TTC549 (cell line): ENCODE measurements around the gene CREB3L4.
"Not testable (repeated sequence)": the region's sequence is repeated elsewhere in the genome, so short reads cannot be mapped to it uniquely, and the experiment has no call there.

Experiments used
- FAIRE-seq: peaks from 2 replicates; lab custom pipeline; 2012; peaks lifted over from hg19 to GRCh38; lab: Jason Lieb, UNC

CREB3L4 gene

DNA sequence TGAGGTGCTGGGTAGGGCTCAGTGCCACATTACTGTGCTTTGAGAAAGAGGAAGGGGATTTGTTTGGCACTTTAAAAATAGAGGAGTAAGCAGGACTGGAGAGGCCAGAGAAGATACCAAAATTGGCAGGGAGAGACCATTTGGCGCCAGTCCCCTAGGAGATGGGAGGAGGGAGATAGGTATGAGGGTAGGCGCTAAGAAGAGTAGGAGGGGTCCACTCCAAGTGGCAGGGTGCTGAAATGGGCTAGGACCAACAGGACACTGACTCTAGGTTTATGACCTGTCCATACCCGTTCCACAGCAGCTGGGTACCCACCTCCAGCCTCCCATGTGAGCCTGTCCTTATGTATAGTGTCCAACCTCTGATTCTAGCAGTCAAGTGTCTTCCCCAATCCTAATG is 8.2 kb upstream of the CREB3L4 start:
- no peak for FAIRE-seq

DNA sequence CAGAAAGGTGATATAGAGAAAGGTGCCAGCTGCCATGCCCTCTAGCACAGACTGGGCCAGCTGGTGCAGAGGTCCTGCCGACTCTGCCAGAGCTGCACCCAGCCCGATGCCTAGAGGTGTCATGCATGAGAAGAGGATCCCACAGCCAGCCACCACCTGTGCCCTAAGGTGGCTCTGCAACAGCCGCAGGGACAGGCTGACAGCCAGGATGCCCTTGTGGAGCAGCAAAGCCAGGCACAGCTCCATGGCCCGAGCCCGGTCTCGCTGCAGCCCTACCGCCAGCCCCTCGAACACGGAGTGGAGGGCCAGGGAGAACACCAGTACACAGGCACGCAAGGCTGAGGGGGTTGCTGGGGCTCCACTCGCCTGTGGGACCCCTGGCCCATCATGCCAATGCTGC is 7.5 kb upstream of the CREB3L4 start:
- no peak for FAIRE-seq

DNA sequence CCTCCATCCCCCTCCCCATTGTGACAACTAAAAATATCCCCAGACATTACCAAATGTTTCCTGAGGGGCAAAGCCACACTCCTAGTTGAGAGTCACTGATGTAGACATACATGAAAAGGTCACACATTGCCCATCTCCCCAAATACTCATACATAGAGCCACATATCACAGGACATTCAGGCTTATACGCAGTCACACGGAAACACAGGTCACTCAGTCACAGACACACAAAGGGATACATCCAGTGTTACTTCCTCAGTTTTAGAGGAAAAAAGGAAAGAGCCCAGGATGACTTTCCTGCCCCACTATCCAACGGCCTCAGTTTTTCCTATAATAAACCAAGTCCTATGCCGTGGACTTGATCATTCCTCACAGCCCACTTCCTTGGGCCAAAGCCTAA is 6.3 kb upstream of the CREB3L4 start:
- FAIRE-seq, result no peak

- FAIRE-seq, result no peak
Measured at GRCh38 chr1:153962088-153963029, 5.3 kb upstream of the CREB3L4 start.

DNA sequence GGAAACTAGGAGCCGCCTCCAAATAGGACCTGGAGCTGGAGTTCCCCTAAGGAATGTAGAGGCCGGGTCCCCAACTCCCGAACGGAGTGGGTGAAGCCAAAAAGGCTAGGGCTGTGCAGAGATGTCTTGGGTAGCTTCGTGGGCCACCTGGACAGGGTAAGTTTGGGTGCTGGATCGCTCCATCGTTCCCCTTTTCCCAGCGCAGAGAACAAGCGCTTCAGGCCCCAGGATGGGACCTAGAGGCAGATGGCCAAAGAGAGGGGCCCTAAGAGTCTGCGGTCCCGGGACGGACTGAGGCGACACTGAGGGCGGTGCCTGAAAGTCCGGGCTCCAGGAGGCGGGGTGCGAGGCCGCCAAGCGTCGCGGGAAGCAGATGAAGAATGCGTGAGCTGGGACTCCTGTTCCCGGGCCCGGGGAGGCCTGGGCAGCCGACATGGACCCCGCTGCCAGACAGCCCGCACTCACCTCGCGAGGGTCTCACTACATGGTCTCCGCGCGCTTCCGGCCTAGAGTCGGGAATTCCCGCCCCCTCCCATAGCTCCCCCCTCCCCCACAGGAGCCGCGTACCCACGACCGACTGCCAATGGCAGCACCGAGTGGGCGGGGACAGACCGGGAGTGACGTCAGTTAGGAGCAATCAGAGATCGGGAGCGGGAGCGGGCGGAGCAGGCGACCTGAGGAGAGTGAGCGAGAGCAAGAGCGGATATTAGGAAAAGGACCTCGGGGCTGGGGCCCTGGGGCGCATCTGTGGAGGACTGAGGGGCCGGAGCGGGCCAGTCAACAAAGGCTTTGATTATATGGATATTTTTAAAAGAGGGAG is 4.5 kb upstream of the CREB3L4 start, which contains the start of gene SLC39A1:
Gene SLC39A1 (minus strand): TSS at position 508 of the 820 bp plus-strand sequence. CDS start 822 bp downstream, outside the sequence.
- FAIRE-seq, result peak; percentile 86

- no peak for FAIRE-seq
Measured at GRCh38 chr1:153963850-153964331, 3.8 kb upstream of the CREB3L4 start.

GRCh38 chr1:153968000-153968363 is 280 bp downstream of the CREB3L4 start:
- FAIRE-seq, result no peak

DNA sequence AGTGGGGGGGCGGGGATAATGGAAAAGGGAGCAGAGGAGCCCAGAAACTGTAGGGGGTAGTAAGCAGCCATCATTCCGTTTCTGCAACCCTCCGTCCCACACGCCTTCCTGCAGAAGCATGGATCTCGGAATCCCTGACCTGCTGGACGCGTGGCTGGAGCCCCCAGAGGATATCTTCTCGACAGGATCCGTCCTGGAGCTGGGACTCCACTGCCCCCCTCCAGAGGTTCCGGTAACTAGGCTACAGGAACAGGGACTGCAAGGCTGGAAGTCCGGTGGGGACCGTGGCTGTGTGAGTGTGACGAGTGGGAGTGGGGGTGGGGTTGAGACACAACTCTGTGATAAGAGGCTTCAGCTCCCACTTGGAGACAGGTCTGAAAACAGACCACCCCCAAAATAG is 706 bp downstream of the CREB3L4 start:
- no peak for FAIRE-seq

- no peak for FAIRE-seq
Measured at GRCh38 chr1:153968972-153969371, 1.3 kb downstream of the CREB3L4 start.

DNA sequence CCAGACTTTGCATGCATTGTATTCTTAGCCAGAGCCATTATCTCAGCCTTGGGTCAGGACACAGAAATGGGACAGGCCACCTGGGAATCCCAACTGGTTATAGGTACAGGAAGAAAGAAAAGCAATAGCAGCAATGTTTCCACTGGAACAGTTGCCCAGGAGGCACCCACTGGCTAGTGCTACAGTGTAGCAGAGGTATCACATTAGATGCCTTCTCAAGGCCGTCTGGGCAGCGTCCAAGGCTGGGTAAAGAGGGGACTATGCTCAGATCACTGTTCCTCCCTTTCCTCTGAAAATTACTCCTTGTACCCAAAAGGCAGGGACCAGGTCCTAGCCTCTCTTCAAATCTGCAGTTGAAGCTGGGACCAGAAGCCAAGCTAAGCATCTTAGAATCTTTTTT is 2.6 kb downstream of the CREB3L4 start:
- FAIRE-seq, result no peak

GRCh38 chr1:153973071-153973470 is 5.4 kb downstream of the CREB3L4 start:
- FAIRE-seq, result no peak

GRCh38 chr1:153973525-153973924 is 5.8 kb downstream of the CREB3L4 start:
- no peak for FAIRE-seq

DNA sequence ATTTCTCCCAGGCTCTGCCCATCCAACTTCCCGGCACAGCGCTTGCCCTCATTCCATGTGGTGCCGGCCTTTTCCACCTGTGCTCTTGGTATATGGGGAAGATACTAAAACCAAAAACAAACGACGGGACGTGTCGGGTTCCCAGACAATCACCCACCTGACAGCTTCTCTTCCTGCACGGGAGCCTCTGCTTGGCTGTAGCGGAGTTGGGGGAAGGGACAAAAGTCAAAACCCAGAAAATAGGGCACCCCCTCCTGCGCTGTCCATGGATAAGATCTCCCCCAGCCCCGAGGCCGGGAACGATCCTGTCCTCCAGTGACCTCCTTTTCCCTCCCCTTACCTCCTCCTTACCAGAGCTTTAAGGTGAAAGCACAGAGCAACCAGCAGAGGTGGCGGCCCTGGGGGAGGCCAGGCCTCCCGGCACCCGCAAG is 9.1 kb downstream of the CREB3L4 start:
- no peak for FAIRE-seq

GRCh38 chr1:153977250-153978240 is 9.8 kb downstream of the CREB3L4 start, which contains the start of gene JTB:
Gene JTB (minus strand): TSS chr1:153977674. CDS start chr1:153977252, 422 bp downstream.
- no peak for FAIRE-seq

- no peak for FAIRE-seq
Measured at GRCh38 chr1:153978274-153978909, 10.7 kb downstream of the CREB3L4 start.

GRCh38 chr1:153979091-153979490 is 11.4 kb downstream of the CREB3L4 start:
- not testable (repeated sequence) for FAIRE-seq

GRCh38 chr1:153981735-153982134 is 14.0 kb downstream of the CREB3L4 start:
- FAIRE-seq, result not testable (repeated sequence)

DNA sequence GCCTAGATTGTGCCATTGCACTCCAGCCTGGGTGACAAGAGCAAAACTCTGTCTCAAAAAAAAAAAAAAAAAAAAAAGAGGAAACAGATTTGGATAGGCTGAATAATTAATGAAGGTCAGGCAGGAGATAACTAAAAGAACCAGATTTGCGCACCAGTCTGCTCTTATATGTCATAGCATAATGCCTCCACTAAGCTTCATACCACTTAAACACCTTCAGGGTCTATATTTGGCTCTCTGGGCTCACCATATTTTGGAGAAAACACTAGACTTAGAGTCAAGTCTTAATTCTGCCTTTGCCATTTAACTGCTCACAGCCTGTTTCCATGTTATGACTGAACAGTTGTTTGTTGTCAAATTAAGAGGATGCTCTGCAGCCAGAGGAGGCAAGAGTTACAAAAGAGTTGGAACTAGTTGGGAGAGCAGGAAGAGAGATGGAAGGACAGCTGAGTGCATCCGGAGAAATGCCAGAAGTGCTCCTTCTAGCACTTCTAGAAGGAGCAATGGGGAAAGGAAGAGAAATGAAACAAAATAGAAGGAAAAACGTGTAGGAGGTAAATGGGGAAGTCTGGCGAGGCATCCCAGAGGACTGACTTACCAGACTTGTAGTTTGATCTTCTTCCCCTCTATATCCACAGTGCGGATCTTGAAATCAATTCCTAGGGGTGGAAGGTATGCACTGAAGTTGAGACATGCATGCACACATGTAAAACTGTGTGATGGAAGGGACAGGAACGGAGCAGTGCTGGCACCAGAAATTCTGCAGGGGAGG is 16.6 kb downstream of the CREB3L4 start:
- FAIRE-seq, result no peak

- FAIRE-seq, result no peak
Measured at GRCh38 chr1:153985341-153985912, 17.7 kb downstream of the CREB3L4 start.
